Thymus (tissue), 11 donors: ENCODE data around the gene TDP1. TPM values are rescaled to one million over a fixed set of nuclear protein-coding genes. Genes with fewer than 3 reads are reported as not detected.
A peak's percentile ranks its signal among the peaks of the same experiment; 100 is the strongest.

Experiments
- DNase-seq, 9 donors: peaks; one replicate each; pipeline ENCODE4 v3.0.0-alpha.2; 2013; ENCODE audit warnings: low spot score in 9 of 9, low read depth in 6 of 9, missing footprints in 1 of 9
- H3K27ac ChIP-seq, 2 donors: one replicate each; pipeline ENCODE4 v1.5.1; 2013; ENCODE audit warnings: control low read depth in 1 of 2, low read depth in 1 of 2, low read length in 1 of 2, mild to moderate bottlenecking in 1 of 2, moderate library complexity in 1 of 2
- H3K27me3 ChIP-seq, 2 donors: one replicate each; pipeline ENCODE4 v1.5.1; 2013; ENCODE audit warnings: low read length in 1 of 2; ENCODE audit not compliant: control insufficient read depth in 2 of 2, insufficient read depth in 1 of 2
- H3K36me3 ChIP-seq, 2 donors: one replicate each; pipeline ENCODE4 v1.5.1; 2013; ENCODE audit warnings: low read length in 1 of 2, mild to moderate bottlenecking in 1 of 2, moderate library complexity in 1 of 2; ENCODE audit not compliant: control insufficient read depth in 2 of 2, insufficient read depth in 2 of 2
- H3K4me1 ChIP-seq, 2 donors: one replicate each; pipeline ENCODE4 v1.5.1; 2013; ENCODE audit warnings: low read length in 2 of 2; ENCODE audit not compliant: control insufficient read depth in 2 of 2, insufficient read depth in 2 of 2
- H3K4me3 ChIP-seq, 2 donors: one replicate each; pipeline ENCODE4 v1.5.1; 2013; ENCODE audit warnings: low read length in 2 of 2, control low read depth in 1 of 2, mild to moderate bottlenecking in 1 of 2
- H3K9me3 ChIP-seq, 2 donors: one replicate each; pipeline ENCODE4 v1.5.1; 2013; ENCODE audit warnings: low read length in 1 of 2, mild to moderate bottlenecking in 1 of 2; ENCODE audit not compliant: control insufficient read depth in 2 of 2, insufficient read depth in 1 of 2
- WGBS: extraction: QIAGEN DNeasy Blood & Tissue Kit; methylation state at CpG from one replicate; pipeline ENCODE4 v1.1.7; 2013; 5-methylcytosine and 5-hydroxymethylcytosine counted together
- polyA plus RNA-seq: library from polyadenylated mRNA; stranded (reverse); fragments of 200-250 nt; gene quantifications from one replicate; pipeline ENCODE4 v1.2.3, GENCODE V29; 2013
- total RNA-seq: library from RNA; stranded (reverse); fragments of 120-200 nt; gene quantifications from one replicate; pipeline ENCODE4 v1.2.4, GENCODE V29; 2013
- donor health status: healthy.

The TDP1 gene
- total and polyA plus RNA-seq, 2 donors, result 12.5 to 31.4 TPM

DNA sequence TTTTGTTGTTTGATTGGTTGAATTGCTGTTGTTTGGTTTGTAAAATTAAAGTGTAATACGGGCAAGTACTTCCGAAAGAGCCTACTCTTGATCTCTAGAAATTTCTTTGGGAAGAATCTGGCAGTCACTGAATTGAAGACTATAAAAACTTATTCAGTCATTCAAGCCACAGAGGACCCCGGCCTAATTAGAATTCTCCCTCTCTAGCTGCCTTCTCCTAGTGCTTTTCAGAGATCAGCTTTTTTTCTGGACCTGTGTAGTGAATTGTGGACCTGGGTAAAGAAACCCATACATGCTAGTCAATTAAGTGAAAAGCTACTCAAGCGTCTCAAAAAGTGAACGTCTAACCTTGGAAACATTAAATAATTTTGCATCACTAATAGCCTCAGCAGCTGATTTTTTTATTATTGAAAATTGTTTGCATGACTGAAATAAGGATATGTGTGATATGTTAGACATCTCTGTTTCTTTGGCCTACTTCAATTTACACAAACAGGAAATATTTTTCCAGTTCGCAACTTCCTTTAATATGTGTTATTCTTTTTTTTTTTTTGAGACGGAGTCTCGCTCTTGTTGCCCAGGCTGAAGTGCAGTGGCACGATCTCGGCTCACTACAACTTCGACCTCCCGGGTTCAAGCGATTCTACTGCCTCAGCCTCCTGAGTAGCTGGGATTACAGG is 28.4 kb upstream of the TDP1 start:
- Histone ChIP-seq H3K9me3 (no peaks in the 10 kb centered on the region), H3K27ac (no peak overlapping the region), H3K36me3 (no peaks in the 10 kb centered on the region), H3K4me1 (no peaks in the 10 kb centered on the region), H3K4me3 (no peak overlapping the region), H3K27me3 (no peaks in the 10 kb centered on the region)
- DNase-seq, result no peak
- WGBS, result 87% methylated on average over 13 of the region's 13 CpGs

- no peaks in the 10 kb centered on the region for H3K36me3 ChIP-seq
- H3K4me1 ChIP-seq, result no peaks in the 10 kb centered on the region
- no peaks in the 10 kb centered on the region for H3K9me3 ChIP-seq
- no peak overlapping the region for H3K4me3 ChIP-seq
- H3K27ac ChIP-seq, result no peak overlapping the region
- whole genome bisulfite sequencing, result 94% methylated on average over 6 of the region's 6 CpGs
- no peak for DNase-seq
- no peaks in the 10 kb centered on the region for H3K27me3 ChIP-seq
These were observed 22.7 kb upstream of the TDP1 start for GRCh38 chr14:89933002-89933401.

DNA sequence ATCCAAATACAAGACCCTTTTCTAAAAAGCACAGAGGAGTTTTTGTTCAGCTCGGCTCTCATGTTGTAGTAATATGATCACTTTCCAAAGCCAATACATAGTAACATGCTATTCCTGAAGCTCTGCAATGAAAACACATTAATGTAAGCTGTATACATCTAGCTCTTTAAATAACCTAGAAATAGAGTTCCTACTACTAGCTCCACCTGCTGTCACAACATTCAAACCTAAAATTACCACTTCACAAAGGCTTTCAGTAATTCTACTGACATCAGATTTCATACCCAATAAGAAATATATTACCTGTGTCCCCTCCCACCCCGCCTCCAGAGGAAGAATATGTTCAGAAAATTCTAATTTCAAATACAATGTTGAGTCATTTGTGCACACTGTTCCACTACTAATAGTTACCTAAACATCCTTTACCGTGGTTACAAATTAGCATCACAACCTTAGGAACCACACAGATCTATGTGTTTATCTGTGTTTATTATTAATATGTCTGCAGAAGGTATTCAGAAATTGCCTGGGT is 19.0 kb upstream of the TDP1 start:
- WGBS, result 64% methylated on average over 3 of the region's 3 CpGs
- H3K9me3 ChIP-seq, result no peaks in the 10 kb centered on the region
- H3K27me3 ChIP-seq, result no peaks in the 10 kb centered on the region
- H3K27ac ChIP-seq, result no peak overlapping the region
- no peaks in the 10 kb centered on the region for H3K4me1 ChIP-seq
- DNase-seq, result no peak
- H3K4me3 ChIP-seq, result no peak overlapping the region
- H3K36me3 ChIP-seq, result no peaks in the 10 kb centered on the region

DNA sequence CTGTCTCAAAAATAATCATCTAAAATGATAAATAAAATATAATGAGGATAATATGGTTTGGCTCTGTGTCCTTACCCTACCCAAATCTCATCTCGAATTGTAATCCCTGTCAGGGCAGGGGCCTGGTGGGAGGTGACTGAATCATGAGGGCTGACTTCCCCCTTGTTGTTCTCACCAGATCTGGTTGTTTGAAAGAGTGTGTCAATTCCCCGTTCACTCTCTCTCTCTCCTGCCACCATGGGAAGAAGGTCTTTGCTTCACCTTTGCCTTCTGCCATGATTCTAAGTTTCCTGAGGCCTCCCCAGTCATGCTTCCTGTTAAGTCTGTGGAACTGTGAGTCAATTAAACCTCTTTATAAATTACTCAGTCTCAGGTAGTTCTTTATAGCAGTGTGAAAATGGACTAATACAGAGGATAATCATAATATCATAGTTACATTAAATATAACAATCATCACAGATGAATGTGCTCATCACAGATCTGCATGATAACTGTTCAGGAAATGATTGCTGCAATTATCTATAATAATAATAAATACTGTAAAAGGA is 13.8 kb upstream of the TDP1 start:
- DNase-seq, result no peak
- H3K36me3 ChIP-seq, result no peaks in the 10 kb centered on the region
- no peak overlapping the region for H3K27ac ChIP-seq
- no peak overlapping the region for H3K4me3 ChIP-seq
- H3K9me3 ChIP-seq, result no peaks in the 10 kb centered on the region
- no peaks in the 10 kb centered on the region for H3K4me1 ChIP-seq
- WGBS, result 94% methylated on average over 2 of the region's 2 CpGs
- H3K27me3 ChIP-seq, result no peaks in the 10 kb centered on the region

GRCh38 chr14:89947344-89947743 is 8.4 kb upstream of the TDP1 start:
- H3K4me1 ChIP-seq, result no peaks in the 10 kb centered on the region

DNA sequence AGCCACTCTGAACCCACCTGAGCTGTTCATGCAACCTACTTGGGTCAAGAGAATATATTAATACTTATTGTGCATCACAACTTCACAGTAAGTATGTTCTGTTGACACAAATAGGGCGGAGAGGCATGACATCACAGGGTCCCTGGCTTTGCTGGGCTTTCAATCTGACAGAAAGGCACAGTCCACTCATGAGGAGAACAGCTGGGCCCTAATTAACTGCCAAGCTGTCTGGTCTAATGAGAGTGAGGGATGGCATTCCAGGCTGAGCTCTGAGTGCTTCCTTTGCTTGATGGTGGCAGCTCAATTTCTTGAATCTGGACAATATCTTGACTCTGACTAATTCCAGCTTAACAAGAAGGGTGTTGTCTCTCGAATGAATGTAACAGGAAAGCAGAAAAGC is 3.2 kb upstream of the TDP1 start:
- H3K4me3 ChIP-seq, result no peak overlapping the region
- H3K9me3 ChIP-seq, result peaks cover 0 to under 1% of the 10 kb centered on the region in 2 donors
- no peak overlapping the region for H3K27ac ChIP-seq
- DNase-seq, result no peak
- no peaks in the 10 kb centered on the region for H3K27me3 ChIP-seq
- H3K4me1 ChIP-seq, result peaks cover 12 to 15% of the 10 kb centered on the region in 2 donors
- 95% methylated on average over 2 of the region's 2 CpGs for WGBS
- peaks cover 6 to 11% of the 10 kb centered on the region in 2 donors for H3K36me3 ChIP-seq

More at GRCh38 chr14:89947344-89947743, 8.4 kb upstream of the TDP1 start:
- H3K4me3 ChIP-seq, result no peak overlapping the region
- no peaks in the 10 kb centered on the region for H3K9me3 ChIP-seq
- DNase-seq, result no peak
- H3K36me3 ChIP-seq, result peaks cover 5 to 6% of the 10 kb centered on the region in 2 donors
- H3K27me3 ChIP-seq, result no peaks in the 10 kb centered on the region
- H3K27ac ChIP-seq, result no peak overlapping the region

DNA sequence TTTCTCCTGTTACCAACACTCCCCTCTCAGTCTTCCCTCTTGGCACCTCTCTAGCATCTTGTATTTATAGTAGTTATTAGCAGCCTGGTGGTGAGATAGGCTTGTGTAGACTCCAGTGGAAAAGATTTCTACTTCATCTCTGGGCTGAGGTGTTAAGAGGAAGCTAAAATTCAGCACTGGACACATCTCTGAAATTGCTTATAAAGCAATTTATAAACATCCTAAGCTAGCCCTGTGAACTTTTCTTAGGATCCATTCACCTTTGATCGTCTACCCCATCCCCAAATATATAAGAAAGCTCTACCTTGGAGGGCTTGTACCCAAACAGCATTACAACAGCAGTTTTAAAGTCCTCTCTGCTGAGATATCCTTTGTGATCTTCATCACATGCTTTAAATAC is 2.1 kb upstream of the TDP1 start:
- no peak for DNase-seq
- Histone ChIP-seq H3K4me1 (peaks cover 12 to 20% of the 10 kb centered on the region in 2 donors), H3K4me3 (no peak overlapping the region), H3K36me3 (peaks cover 16 to 21% of the 10 kb centered on the region in 2 donors), H3K9me3 (peaks cover 2 to 11% of the 10 kb centered on the region in 2 donors), H3K27ac (no peak overlapping the region), H3K27me3 (no peaks in the 10 kb centered on the region)
- WGBS, result 90% methylated on average over 1 of the region's 1 CpG

DNA sequence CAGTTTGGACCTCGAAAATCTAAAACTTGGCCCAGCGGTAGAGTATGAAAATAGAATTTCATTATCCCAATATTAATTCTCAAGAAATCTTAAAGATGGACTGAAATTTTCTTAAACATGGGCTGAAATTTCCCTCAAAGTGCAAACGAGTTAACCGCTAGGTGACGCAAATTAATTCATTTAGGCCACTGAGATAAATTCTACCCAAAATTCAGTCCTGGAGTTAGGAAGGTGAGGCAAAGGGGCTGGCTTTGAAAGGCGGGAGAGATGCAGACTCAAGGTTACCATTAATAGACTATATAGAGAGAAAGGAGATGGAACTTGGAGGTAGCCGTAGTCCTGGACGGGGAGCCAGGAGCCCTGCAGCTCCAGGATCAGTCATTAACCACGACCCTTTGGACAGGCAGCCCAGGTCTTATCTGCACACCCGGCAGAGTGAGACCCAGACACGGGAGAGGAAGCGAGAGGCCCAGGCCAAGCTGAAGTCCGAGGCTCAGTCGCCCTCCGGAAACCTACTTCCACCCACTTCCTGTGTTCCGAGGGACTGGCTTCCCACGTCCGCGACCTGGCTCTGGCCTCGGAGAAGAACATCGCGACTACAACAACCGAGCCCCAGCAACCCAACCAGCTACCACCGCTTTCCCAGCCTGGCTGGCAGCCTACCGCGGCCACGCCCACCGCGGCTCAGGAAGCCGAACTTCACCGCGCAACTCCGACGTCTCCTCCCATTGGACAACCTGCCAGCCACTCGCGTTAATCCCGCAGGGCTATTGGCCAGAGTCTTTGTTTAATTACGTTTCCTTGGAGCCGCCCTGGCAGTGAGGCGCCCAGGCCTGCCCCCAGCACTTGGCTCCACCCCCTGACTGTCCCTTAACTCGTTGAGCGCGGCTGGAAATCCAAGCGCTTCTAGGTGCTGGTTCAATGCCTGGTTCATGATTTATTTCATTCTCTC is 1.4 kb upstream of the TDP1 start, which contains the start of gene EFCAB11:
Gene EFCAB11, minus strand, starts transcription at position 661 of the 952 bp plus-strand sequence. Its CDS starts 70 bp downstream, at position 591.
- H3K36me3 ChIP-seq, result peaks cover 16 to 25% of the 10 kb centered on the region in 2 donors
- 3% methylated on average over 44 of the region's 44 CpGs for whole genome bisulfite sequencing
- peak within 1 kb of the TSS; percentile 64 to 85 for H3K4me3 ChIP-seq

More for the DNA sequence above, 1.4 kb upstream of the TDP1 start, which contains the start of gene EFCAB11:
- Histone ChIP-seq H3K4me1 (peaks cover 12 to 20% of the 10 kb centered on the region in 2 donors), H3K9me3 (peaks cover 2 to 11% of the 10 kb centered on the region in 2 donors), H3K27ac (peak within 1 kb of the TSS; percentile 64 to 82), H3K27me3 (no peaks in the 10 kb centered on the region)
- peak; percentile 91 to 99 (median 96) for DNase-seq
